Measurements from ENCODE around the gene SLC9A9.

SLC9A9 gene

GRCh38 chr3:143366672-143367071 lies 481.6 kb downstream of the SLC9A9 start:
- H3K9me3 ChIP-seq (ENCODE audit: low read length), result no peaks in the 10 kb centered on the region
- H3K9ac ChIP-seq (ENCODE audit: low read length), result no peak overlapping the region
- H3K36me3 ChIP-seq (ENCODE audit: insufficient read depth, low read length), result no peaks in the 10 kb centered on the region
- H3K4me3 ChIP-seq (ENCODE audit: low read depth in 1 of 2, low read length in 2 of 2), result no peak overlapping the region
- no peak overlapping the region for H3K27ac ChIP-seq (ENCODE audit: low read depth, low read length)
- H3K27me3 ChIP-seq (ENCODE audit: control insufficient read depth in 1 of 2, insufficient read depth in 2 of 2, low read length in 2 of 2), result no peaks in the 10 kb centered on the region
- H3K4me1 ChIP-seq (ENCODE audit: insufficient read depth, low read length), result no peaks in the 10 kb centered on the region

GRCh38 chr3:143363949-143364348 lies 484.3 kb downstream of the SLC9A9 start:
- Histone ChIP-seq H3K27ac (ENCODE audit: low read depth, low read length) (no peak overlapping the region), H3K9me3 (ENCODE audit: low read length) (no peaks in the 10 kb centered on the region), H3K27me3 (ENCODE audit: control insufficient read depth in 1 of 2, insufficient read depth in 2 of 2, low read length in 2 of 2) (no peaks in the 10 kb centered on the region), H3K4me1 (ENCODE audit: insufficient read depth, low read length) (no peaks in the 10 kb centered on the region), H3K4me3 (ENCODE audit: low read depth in 1 of 2, low read length in 2 of 2) (no peak overlapping the region), H3K9ac (ENCODE audit: low read length) (no peak overlapping the region), H3K36me3 (ENCODE audit: insufficient read depth, low read length) (no peaks in the 10 kb centered on the region)

GRCh38 chr3:143363276-143363675 lies 485.0 kb downstream of the SLC9A9 start:
- H3K27me3 ChIP-seq (ENCODE audit: control insufficient read depth in 1 of 2, insufficient read depth in 2 of 2, low read length in 2 of 2), result no peaks in the 10 kb centered on the region
- no peak overlapping the region for H3K9ac ChIP-seq (ENCODE audit: low read length)
- no peaks in the 10 kb centered on the region for H3K4me1 ChIP-seq (ENCODE audit: insufficient read depth, low read length)
- H3K4me3 ChIP-seq (ENCODE audit: low read depth in 1 of 2, low read length in 2 of 2), result no peak overlapping the region
- H3K36me3 ChIP-seq (ENCODE audit: insufficient read depth, low read length), result no peaks in the 10 kb centered on the region
- H3K27ac ChIP-seq (ENCODE audit: low read depth, low read length), result no peak overlapping the region
- no peaks in the 10 kb centered on the region for H3K9me3 ChIP-seq (ENCODE audit: low read length)

- no peak overlapping the region for H3K9ac ChIP-seq (ENCODE audit: low read length)
- H3K27me3 ChIP-seq (ENCODE audit: control insufficient read depth in 1 of 2, insufficient read depth in 2 of 2, low read length in 2 of 2), result no peaks in the 10 kb centered on the region
- H3K27ac ChIP-seq (ENCODE audit: low read depth, low read length), result no peak overlapping the region
- H3K4me1 ChIP-seq (ENCODE audit: insufficient read depth, low read length), result no peaks in the 10 kb centered on the region
- no peaks in the 10 kb centered on the region for H3K36me3 ChIP-seq (ENCODE audit: insufficient read depth, low read length)
- no peaks in the 10 kb centered on the region for H3K9me3 ChIP-seq (ENCODE audit: low read length)
- no peak overlapping the region for H3K4me3 ChIP-seq (ENCODE audit: low read depth in 1 of 2, low read length in 2 of 2)
These were observed 485.9 kb downstream of the SLC9A9 start for GRCh38 chr3:143362115-143362991.

GRCh38 chr3:143361589-143361988 lies 486.7 kb downstream of the SLC9A9 start:
- no peak overlapping the region for H3K4me3 ChIP-seq (ENCODE audit: low read depth in 1 of 2, low read length in 2 of 2)
- H3K27me3 ChIP-seq (ENCODE audit: control insufficient read depth in 1 of 2, insufficient read depth in 2 of 2, low read length in 2 of 2), result no peaks in the 10 kb centered on the region
- H3K9me3 ChIP-seq (ENCODE audit: low read length), result no peaks in the 10 kb centered on the region
- H3K36me3 ChIP-seq (ENCODE audit: insufficient read depth, low read length), result no peaks in the 10 kb centered on the region
- H3K4me1 ChIP-seq (ENCODE audit: insufficient read depth, low read length), result no peaks in the 10 kb centered on the region
- H3K27ac ChIP-seq (ENCODE audit: low read depth, low read length), result no peak overlapping the region
- H3K9ac ChIP-seq (ENCODE audit: low read length), result no peak overlapping the region

- H3K4me1 ChIP-seq (ENCODE audit: insufficient read depth, low read length), result no peaks in the 10 kb centered on the region
These were observed 488.0 kb downstream of the SLC9A9 start for GRCh38 chr3:143360244-143360643.

GRCh38 chr3:143358793-143359491 lies 489.3 kb downstream of the SLC9A9 start:
- Histone ChIP-seq H3K9ac (ENCODE audit: low read length) (no peak overlapping the region), H3K27me3 (ENCODE audit: control insufficient read depth in 1 of 2, insufficient read depth in 2 of 2, low read length in 2 of 2) (no peaks in the 10 kb centered on the region), H3K4me3 (ENCODE audit: low read depth in 1 of 2, low read length in 2 of 2) (no peak overlapping the region), H3K4me1 (ENCODE audit: insufficient read depth, low read length) (no peaks in the 10 kb centered on the region), H3K27ac (ENCODE audit: low read depth, low read length) (no peak overlapping the region), H3K9me3 (ENCODE audit: low read length) (no peaks in the 10 kb centered on the region), H3K36me3 (ENCODE audit: insufficient read depth, low read length) (no peaks in the 10 kb centered on the region)

More at GRCh38 chr3:143360244-143360643, 488.0 kb downstream of the SLC9A9 start:
- H3K27ac ChIP-seq (ENCODE audit: low read depth, low read length), result no peak overlapping the region
- H3K4me3 ChIP-seq (ENCODE audit: low read depth in 1 of 2, low read length in 2 of 2), result no peak overlapping the region
- H3K9ac ChIP-seq (ENCODE audit: low read length), result no peak overlapping the region
- H3K27me3 ChIP-seq (ENCODE audit: control insufficient read depth in 1 of 2, insufficient read depth in 2 of 2, low read length in 2 of 2), result no peaks in the 10 kb centered on the region
- no peaks in the 10 kb centered on the region for H3K9me3 ChIP-seq (ENCODE audit: low read length)
- H3K36me3 ChIP-seq (ENCODE audit: insufficient read depth, low read length), result no peaks in the 10 kb centered on the region

GRCh38 chr3:143358155-143358792 lies 490.0 kb downstream of the SLC9A9 start:
- no peak overlapping the region for H3K27ac ChIP-seq (ENCODE audit: low read depth, low read length)
- H3K4me1 ChIP-seq (ENCODE audit: insufficient read depth, low read length), result no peaks in the 10 kb centered on the region
- no peaks in the 10 kb centered on the region for H3K27me3 ChIP-seq (ENCODE audit: control insufficient read depth in 1 of 2, insufficient read depth in 2 of 2, low read length in 2 of 2)
- no peaks in the 10 kb centered on the region for H3K9me3 ChIP-seq (ENCODE audit: low read length)
- no peak overlapping the region for H3K9ac ChIP-seq (ENCODE audit: low read length)
- no peak overlapping the region for H3K4me3 ChIP-seq (ENCODE audit: low read depth in 1 of 2, low read length in 2 of 2)
- H3K36me3 ChIP-seq (ENCODE audit: insufficient read depth, low read length), result no peaks in the 10 kb centered on the region

- Histone ChIP-seq H3K9ac (ENCODE audit: low read length) (no peak overlapping the region), H3K27ac (ENCODE audit: low read depth, low read length) (no peak overlapping the region), H3K9me3 (ENCODE audit: low read length) (no peaks in the 10 kb centered on the region), H3K4me1 (ENCODE audit: insufficient read depth, low read length) (no peaks in the 10 kb centered on the region), H3K36me3 (ENCODE audit: insufficient read depth, low read length) (no peaks in the 10 kb centered on the region), H3K4me3 (ENCODE audit: low read depth in 1 of 2, low read length in 2 of 2) (no peak overlapping the region), H3K27me3 (ENCODE audit: control insufficient read depth in 1 of 2, insufficient read depth in 2 of 2, low read length in 2 of 2) (no peaks in the 10 kb centered on the region)
These were observed 490.6 kb downstream of the SLC9A9 start for GRCh38 chr3:143357700-143358099.

- H3K9ac ChIP-seq (ENCODE audit: low read length), result no peak overlapping the region
- no peaks in the 10 kb centered on the region for H3K9me3 ChIP-seq (ENCODE audit: low read length)
- H3K27me3 ChIP-seq (ENCODE audit: control insufficient read depth in 1 of 2, insufficient read depth in 2 of 2, low read length in 2 of 2), result no peaks in the 10 kb centered on the region
- H3K36me3 ChIP-seq (ENCODE audit: insufficient read depth, low read length), result no peaks in the 10 kb centered on the region
- H3K27ac ChIP-seq (ENCODE audit: low read depth, low read length), result no peak overlapping the region
- no peak overlapping the region for H3K4me3 ChIP-seq (ENCODE audit: low read depth in 1 of 2, low read length in 2 of 2)
- H3K4me1 ChIP-seq (ENCODE audit: insufficient read depth, low read length), result no peaks in the 10 kb centered on the region
These were observed 491.4 kb downstream of the SLC9A9 start for GRCh38 chr3:143356839-143357238.

- Histone ChIP-seq H3K4me1 (ENCODE audit: insufficient read depth, low read length) (no peaks in the 10 kb centered on the region), H3K36me3 (ENCODE audit: insufficient read depth, low read length) (no peaks in the 10 kb centered on the region), H3K9ac (ENCODE audit: low read length) (no peak overlapping the region), H3K27me3 (ENCODE audit: control insufficient read depth in 1 of 2, insufficient read depth in 2 of 2, low read length in 2 of 2) (no peaks in the 10 kb centered on the region), H3K9me3 (ENCODE audit: low read length) (no peaks in the 10 kb centered on the region), H3K27ac (ENCODE audit: low read depth, low read length) (no peak overlapping the region), H3K4me3 (ENCODE audit: low read depth in 1 of 2, low read length in 2 of 2) (no peak overlapping the region)
These were observed 493.9 kb downstream of the SLC9A9 start for GRCh38 chr3:143354342-143354741.
